A549 (cell line): ENCODE data around the gene KLK2. TPM values are rescaled to one million over a fixed set of nuclear protein-coding genes. Genes with fewer than 3 reads are reported as not detected.

ENCODE experiments used
- ATAC-seq, 2 experiments: fragments of 200-7000 bp in 1 of 2; fragments of >200 bp in 1 of 2; cut with Nextera tagmentation in 1 of 2; cut with Tn5 transposase in 1 of 2; 3 replicates each; pipeline versions ENCODE4 v1.8.0 to v1.9.1; 2018 to 2020; ENCODE audit warnings: mild to moderate bottlenecking in 1 of 2, moderate library complexity in 1 of 2
- CTCF ChIA-PET: fragments of 300-600 bp; sonication (Branson Sonifier 250); formaldehyde crosslinking; extraction: SDS; loops from one replicate; lab custom pipeline; 2021; ENCODE audit warnings: antibody characterized with exemption, inconsistent platforms; lab: Yijun Ruan, JAX
- POLR2A ChIA-PET: fragments of 350-600 bp; formaldehyde crosslinking; extraction: SDS; loops from one replicate; lab custom pipeline; 2021; ENCODE audit warnings: antibody characterized with exemption, inconsistent platforms; lab: Yijun Ruan, JAX
- DNase-seq, 2 experiments: peaks; one replicate each; pipeline versions ENCODE4 v3.0.0 to v3.0.0-alpha.2; 2011 to 2016; ENCODE audit warnings: low read depth in 1 of 2, low spot score in 1 of 2
- FAIRE-seq: peaks from 2 replicates; lab custom pipeline; 2011; peaks lifted over from hg19 to GRCh38; lab: Jason Lieb, UNC
- H3K27ac ChIP-seq, 2 experiments: fragments of >200 bp; sonication (Bioruptor Twin); formaldehyde crosslinking; 3 replicates each; pipeline ENCODE4 v1.5.1; 2016 to 2017
- H3K4me1 ChIP-seq: fragments of >200 bp; sonication (Bioruptor Twin); formaldehyde crosslinking; 3 replicates; pipeline ENCODE4 v1.6.1; 2016
- H3K4me2 ChIP-seq: fragments of >200 bp; sonication (Bioruptor Twin); formaldehyde crosslinking; 3 replicates; pipeline ENCODE4 v1.6.1; 2016
- H3K4me3 ChIP-seq: fragments of >200 bp; sonication (Bioruptor Twin); formaldehyde crosslinking; 3 replicates; pipeline ENCODE4 v1.5.1; 2016
- H3K9me3 ChIP-seq: fragments of >200 bp; sonication (Bioruptor Twin); formaldehyde crosslinking; 3 replicates; pipeline ENCODE4 v1.6.1; 2016
- ATOH8 ChIP-seq: fragments of 250-450 bp; sonication (Bioruptor Pico); IDR thresholded peaks from 2 replicates; pipeline ENCODE4 v1.5.0; 2020; ENCODE audit warnings: low read depth, mild to moderate bottlenecking, moderate library complexity
- BHLHE40 ChIP-seq: IDR thresholded peaks from 2 replicates; pipeline ENCODE4 v1.6.1; 2012; ENCODE audit warnings: low read depth, low read length, inconsistent platforms
- CBX8 ChIP-seq: fragments of 200-600 bp; sonication (generic); IDR thresholded peaks from 2 replicates; pipeline ENCODE4 v1.6.1; 2016
- CTCF ChIP-seq: fragments of >200 bp; sonication (Bioruptor Twin); formaldehyde crosslinking; IDR thresholded peaks from 3 replicates; pipeline ENCODE4 v1.5.1; 2016
- EP300 ChIP-seq, 2 experiments: fragments of >200 bp; sonication (Bioruptor Twin); formaldehyde crosslinking; IDR thresholded peaks; 2 replicates in 1 of 2; 3 replicates in 1 of 2; pipeline ENCODE4 v1.6.1; 2016 to 2017
- ESRRA ChIP-seq: fragments of 150-350 bp; IDR thresholded peaks from 2 replicates; pipeline ENCODE4 v1.6.1; 2014; ENCODE audit warnings: mild to moderate bottlenecking, low read length, borderline replicate concordance
- FOXS1 ChIP-seq: fragments of 250-450 bp; sonication (Bioruptor Pico); IDR thresholded peaks from 2 replicates; pipeline ENCODE4 v1.5.0; 2020; ENCODE audit warnings: mild to moderate bottlenecking, moderate library complexity
- HOXA7 ChIP-seq: fragments of 250-450 bp; sonication (Bioruptor Pico); IDR thresholded peaks from 2 replicates; pipeline ENCODE4 v1.5.0; 2020; ENCODE audit warnings: mild to moderate bottlenecking, moderate library complexity
- HOXB13 ChIP-seq: fragments of 250-450 bp; sonication (Bioruptor Pico); IDR thresholded peaks from 2 replicates; pipeline ENCODE4 v1.5.0; 2020; ENCODE audit warnings: low read depth, mild to moderate bottlenecking, moderate library complexity
- HOXB5 ChIP-seq: fragments of 250-450 bp; sonication (Bioruptor Pico); IDR thresholded peaks from 2 replicates; pipeline ENCODE4 v1.5.0; 2020; ENCODE audit warnings: mild to moderate bottlenecking, moderate library complexity
- JUNB ChIP-seq: fragments of >200 bp; sonication (Bioruptor Twin); formaldehyde crosslinking; IDR thresholded peaks from 2 replicates; pipeline ENCODE4 v1.6.1; 2016
- KDM1A ChIP-seq: fragments of 200-600 bp; sonication (generic); IDR thresholded peaks from 2 replicates; pipeline ENCODE4 v1.6.1; 2016; ENCODE audit warnings: low read depth, mild to moderate bottlenecking
- NFE2L2 ChIP-seq: fragments of 150-350 bp; conservative IDR thresholded peaks from 2 replicates; pipeline ENCODE4 v1.6.1; 2014; ENCODE audit warnings: low read length
- NPAS2 ChIP-seq: fragments of 250-450 bp; sonication (Bioruptor Pico); IDR thresholded peaks from 2 replicates; pipeline ENCODE4 v1.8.0; 2022; ENCODE audit warnings: mild to moderate bottlenecking, moderate library complexity, borderline replicate concordance
- NR3C1 ChIP-seq: fragments of >200 bp; sonication (Bioruptor Twin); formaldehyde crosslinking; IDR thresholded peaks from 3 replicates; pipeline ENCODE4 v1.6.1; 2017
- PHF8 ChIP-seq: fragments of 200-600 bp; sonication (generic); IDR thresholded peaks from 2 replicates; pipeline ENCODE4 v1.6.1; 2016; ENCODE audit warnings: low read depth, mild to moderate bottlenecking, antibody characterized with exemption, moderate library complexity, borderline replicate concordance
- POLR2A ChIP-seq: IDR thresholded peaks from 2 replicates; pipeline ENCODE4 v1.6.1; 2012; ENCODE audit warnings: mild to moderate bottlenecking, low read length
- RAD21 ChIP-seq, 2 experiments: fragments of >200 bp in 1 of 2; sonication (Bioruptor Twin) in 1 of 2; formaldehyde crosslinking in 1 of 2; IDR thresholded peaks in 1 of 2; conservative IDR thresholded peaks in 1 of 2; 2 replicates in 1 of 2; 3 replicates in 1 of 2; pipeline ENCODE4 v1.6.1; 2012 to 2018; ENCODE audit warnings: inconsistent platforms in 1 of 2
- RARB ChIP-seq: fragments of 250-450 bp; sonication (Bioruptor Pico); IDR thresholded peaks from 2 replicates; pipeline ENCODE4 v1.8.0; 2021; ENCODE audit warnings: mild to moderate bottlenecking, moderate library complexity
- REST ChIP-seq: fragments of 200-600 bp; sonication (generic); IDR thresholded peaks from 2 replicates; pipeline ENCODE4 v1.6.1; 2016; ENCODE audit warnings: antibody characterized with exemption, mild to moderate bottlenecking, moderate library complexity
- RFX5 ChIP-seq: fragments of 450-650 bp; IDR thresholded peaks from 2 replicates; pipeline ENCODE4 v1.7.1; 2014; ENCODE audit warnings: antibody characterized with exemption, mild to moderate bottlenecking, moderate library complexity
- SMC3 ChIP-seq: fragments of >200 bp; sonication (Bioruptor Twin); formaldehyde crosslinking; IDR thresholded peaks from 3 replicates; pipeline ENCODE4 v1.6.1; 2018; ENCODE audit warnings: inconsistent platforms
- SREBF2 ChIP-seq: fragments of 450-650 bp; IDR thresholded peaks from 2 replicates; pipeline ENCODE4 v1.6.1; 2014; ENCODE audit warnings: mild to moderate bottlenecking, moderate library complexity
- ZC3H11A ChIP-seq: fragments of 450-650 bp; IDR thresholded peaks from 2 replicates; pipeline ENCODE4 v1.6.1; 2014; ENCODE audit warnings: antibody characterized with exemption, mild to moderate bottlenecking
- ZFP36 ChIP-seq: fragments of 450-650 bp; IDR thresholded peaks from 2 replicates; pipeline ENCODE4 v1.6.1; 2014; ENCODE audit warnings: borderline replicate concordance; ENCODE audit not compliant: partially characterized antibody
- ZNF302 ChIP-seq: fragments of 250-450 bp; sonication (Bioruptor Pico); IDR thresholded peaks from 2 replicates; pipeline ENCODE4 v1.9.0; 2021; ENCODE audit warnings: inconsistent platforms, mild to moderate bottlenecking, moderate library complexity
- WGBS: methylation state at CpG from one replicate; pipeline ENCODE4 v1.1.6; 2017; ENCODE audit errors: missing lambda C conversion rate; 5-methylcytosine and 5-hydroxymethylcytosine counted together
- polyA plus RNA-seq, 4 experiments: library from polyadenylated mRNA; depleted of rRNA in 3 of 4; stranded (reverse); fragments of >200 nt; fragmentation: RNase III in 1 of 4; extraction: RNeasy Plus Mini Kit Qiagen cat#74134 plus additional on column Dnase treatment in 1 of 4; gene quantifications; 2 replicates in 3 of 4; 3 replicates in 1 of 4; pipeline ENCODE4 v1.2.3, GENCODE V29; 2011 to 2017

KLK2 gene
- polyA plus RNA-seq, 2 of the 4 experiments (the other 2 are of a cell fraction), result 0.21 to 0.49 TPM

GRCh38 chr19:50838239-50838638 lies 35.0 kb upstream of the KLK2 start:
- DNase-seq (peak; percentile 61), ATAC-seq (peak; percentile 15 to 42; a peak in 2 of 6 replicates), FAIRE-seq (no peak)
- no peak overlapping the region for H3K4me3 ChIP-seq
- H3K4me1 ChIP-seq, result peaks cover 9% of the 10 kb centered on the region; the same call in 1 of the 3 replicates
- TF ChIP-seq JUNB (no peak), RFX5 (no peak), EP300 (IDR thresholded peaks at IDR 0.05) (no peak), NR3C1 (no peak), ZC3H11A (no peak), CBX8 (no peak), REST (no peak), POLR2A (no peak), SMC3 (peak; percentile 28), ATOH8 (CRISPR knock-in tag) (no peak), HOXB5 (CRISPR knock-in tag) (no peak), KDM1A (no peak), ESRRA (no peak), NPAS2 (no peak), CTCF (peak; percentile 44; the same call in 2 of the 3 replicates), RAD21 (conservative IDR thresholded peaks at IDR 0.05 in 1 of 2, IDR thresholded peaks at IDR 0.05 in 1 of 2) (peak; percentile 45 to 46), HOXB13 (no peak), ZNF302 (CRISPR knock-in tag) (no peak), SREBF2 (no peak)
- ChIA-PET CTCF (interaction anchor here (0.6 to 4.8 kb wide), 16 partner anchors 15 to 283 kb away, joined by 3 to 39 read pairs (median 3); partner anchors contain the start of gene KLK3), POLR2A (no interaction called here)
- no peak overlapping the region for H3K4me2 ChIP-seq
- H3K9me3 ChIP-seq, result peaks cover 11% of the 10 kb centered on the region; the same call in 2 of the 3 replicates
- 4% methylated on average over 6 of the region's 6 CpGs for WGBS
- H3K27ac ChIP-seq, result no peak overlapping the region

- peaks cover 17% of the 10 kb centered on the region; the same call in 2 of the 3 replicates for H3K9me3 ChIP-seq
- WGBS, result 27% methylated on average over 10 of the region's 10 CpGs
- FAIRE-seq (no peak), ATAC-seq (no peak), DNase-seq (no peak)
- H3K4me2 ChIP-seq, result no peak overlapping the region
- H3K27ac ChIP-seq, result no peak overlapping the region
- CTCF ChIA-PET, result interaction anchor here (0.8 to 4.8 kb wide), 10 partner anchors 10 to 257 kb away, joined by 3 to 39 read pairs (median 4); partner anchors contain the start of gene KLK3
- peaks cover 8% of the 10 kb centered on the region; the same call in 1 of the 3 replicates for H3K4me1 ChIP-seq
- no peak overlapping the region for H3K4me3 ChIP-seq
- POLR2A ChIA-PET, result interaction anchor here (1.3 kb wide), 1 partner anchor 35 kb away, joined by 4 read pairs; no protein-coding TSS in a partner anchor
- no peak for TF ChIP-seq POLR2A
- no peak for TF ChIP-seq FOXS1 (CRISPR knock-in tag)
- TF ChIP-seq ZFP36, result no peak
- no peak for TF ChIP-seq NFE2L2
- TF ChIP-seq RARB (CRISPR knock-in tag), result no peak
- no peak for TF ChIP-seq HOXB5 (CRISPR knock-in tag)
- no peak for TF ChIP-seq ATOH8 (CRISPR knock-in tag)
- no peak for TF ChIP-seq BHLHE40
- TF ChIP-seq HOXA7, result no peak
- TF ChIP-seq EP300 (IDR thresholded peaks at IDR 0.05), result no peak
- no peak for TF ChIP-seq PHF8
These were observed 33.3 kb upstream of the KLK2 start for GRCh38 chr19:50839712-50840655.
